ENCODE results near the gene CORIN.
"Not testable (repeated sequence)": the region's sequence is repeated elsewhere in the genome, so short reads cannot be mapped to it uniquely, and the experiment has no call there.

Gene CORIN

GRCh38 chr4:47553329-47554125 lies 284.3 kb downstream of the CORIN start:
- no peak for DNase-seq

DNA sequence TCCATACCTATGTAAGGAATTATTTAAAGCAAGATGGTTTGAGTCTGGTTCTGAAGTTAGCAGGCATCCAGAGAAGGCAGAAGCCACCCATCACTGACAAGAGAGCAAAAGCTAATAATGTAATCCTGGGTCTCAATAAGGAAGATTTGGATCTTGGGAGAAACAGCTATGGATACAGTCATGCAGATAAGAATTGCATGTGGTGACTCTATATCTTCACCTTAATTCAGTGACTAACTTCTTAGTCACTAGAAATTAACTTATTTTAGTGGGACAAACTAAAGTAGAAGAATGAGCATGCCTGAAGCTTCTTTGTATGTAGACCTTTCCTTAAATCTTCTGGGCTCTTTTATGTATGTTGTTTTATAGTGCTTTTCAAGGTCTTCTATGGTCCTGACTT lies 286.2 kb downstream of the CORIN start:
- DNase-seq, result no peak

DNA sequence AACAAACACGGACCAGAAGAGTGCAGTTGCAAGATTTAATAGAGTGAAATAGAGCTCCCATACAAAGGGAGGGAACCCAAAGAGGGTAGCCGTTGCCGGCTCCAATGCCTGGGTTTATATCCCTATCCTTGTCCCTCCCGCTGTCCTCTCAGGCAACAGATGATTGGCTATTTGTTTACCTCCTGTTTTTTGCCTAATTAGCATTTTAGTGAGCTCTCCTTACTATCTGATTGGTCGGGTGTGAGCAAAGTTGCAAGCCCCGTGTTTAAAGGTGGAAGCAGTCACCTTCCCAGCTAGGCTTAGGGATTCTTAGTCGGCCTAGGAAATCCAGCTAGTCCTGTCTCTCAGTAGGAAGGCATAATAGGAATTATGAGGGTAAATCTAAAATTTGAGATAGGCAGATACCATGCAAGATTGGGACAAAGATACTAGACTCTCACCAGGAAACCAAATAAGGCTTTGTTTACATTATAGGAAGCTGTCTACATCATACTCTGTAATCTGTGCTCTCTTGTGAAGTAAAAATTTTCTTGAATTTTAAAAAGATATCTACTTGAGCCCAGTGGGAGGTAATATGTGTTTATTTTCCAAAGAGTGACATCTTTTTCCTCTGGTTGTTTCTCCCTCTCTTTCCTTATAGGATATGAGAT lies 286.8 kb downstream of the CORIN start:
- no peak for DNase-seq

- DNase-seq, result not testable (repeated sequence)
Observed at GRCh38 chr4:47550357-47550756, 287.5 kb downstream of the CORIN start.
